ENCODE results near the gene BAHD1. TPM values are rescaled to one million over a fixed set of nuclear protein-coding genes. Genes with fewer than 3 reads are reported as not detected.

The BAHD1 gene
- total RNA-seq, 3 donors from 2014 or later = 9.9 to 14.6 (median 11.8) TPM

DNA sequence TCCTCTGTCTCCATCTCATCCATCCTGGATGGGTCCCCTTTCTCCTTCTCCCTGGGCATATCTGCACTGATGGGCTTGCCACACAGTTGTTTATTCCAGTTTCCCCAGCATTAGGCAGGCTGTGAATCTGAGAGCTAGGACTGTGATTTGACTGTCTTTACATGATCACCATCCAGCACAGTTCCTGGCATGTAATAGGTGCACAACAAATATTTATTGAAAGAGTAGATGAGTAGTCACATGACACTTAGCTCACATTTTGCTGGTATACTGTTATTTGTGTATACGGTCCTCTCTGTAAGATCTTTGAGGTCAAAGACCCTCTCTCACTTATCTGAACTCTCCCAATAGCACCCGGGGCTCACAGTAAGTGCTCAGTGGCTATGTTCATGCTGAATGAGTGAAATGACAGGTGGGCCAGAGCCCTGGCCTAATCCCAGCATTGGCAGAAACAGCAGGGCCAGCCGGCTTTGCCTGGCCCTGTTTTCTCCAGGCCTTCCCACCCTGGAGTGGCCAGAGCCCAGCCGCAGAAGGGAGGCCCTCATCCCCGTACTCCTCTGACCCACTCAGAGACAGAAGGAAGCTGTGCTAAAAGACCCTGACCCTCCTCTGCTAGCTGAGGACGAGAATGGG lies 16.2 kb upstream of the BAHD1 start:
- H3K27ac ChIP-seq = no peak overlapping the region
- no peak overlapping the region for H3K4me3 ChIP-seq
- H3K4me1 ChIP-seq = peaks cover 0 to 7% of the 10 kb centered on the region in 2 donors
- H3K36me3 ChIP-seq = no peaks in the 10 kb centered on the region
- no peak for DNase-seq (ENCODE audit: low spot score in 2 of 2)
- no peaks in the 10 kb centered on the region for H3K27me3 ChIP-seq
- TF ChIP-seq POLR2A (IDR thresholded peaks at IDR 0.05) (no peak), POLR2AphosphoS5 (IDR thresholded peaks at IDR 0.05) (no peak), CTCF (IDR thresholded peaks at IDR 0.05) (no peak)
- no peaks in the 10 kb centered on the region for H3K9me3 ChIP-seq
- intact Hi-C loops (cut with DNase I; ENCODE audit: low total_unique reads) = loop anchor here (5.0 to 10.0 kb wide), 2 partner anchors 60 to 833 kb away; no protein-coding TSS in a partner anchor

GRCh38 chr15:40425681-40426080 lies 15.1 kb upstream of the BAHD1 start:
- Histone ChIP-seq H3K4me1 (peaks cover 0 to 7% of the 10 kb centered on the region in 2 donors), H3K4me3 (no peak overlapping the region), H3K36me3 (no peaks in the 10 kb centered on the region), H3K27me3 (no peaks in the 10 kb centered on the region), H3K27ac (no peak overlapping the region), H3K9me3 (no peaks in the 10 kb centered on the region)
- TF ChIP-seq POLR2AphosphoS5 (IDR thresholded peaks at IDR 0.05) = no peak
- TF ChIP-seq POLR2A (IDR thresholded peaks at IDR 0.05) = no peak
- no peak for TF ChIP-seq CTCF (IDR thresholded peaks at IDR 0.05)
- no peak for DNase-seq (ENCODE audit: low spot score in 2 of 2)
- intact Hi-C loops (cut with DNase I; ENCODE audit: low total_unique reads) = loop anchor here (5.0 to 10.0 kb wide), 2 partner anchors 61 to 832 kb away; no protein-coding TSS in a partner anchor

GRCh38 chr15:40427188-40427587 lies 13.6 kb upstream of the BAHD1 start:
- intact Hi-C loops (cut with DNase I; ENCODE audit: low total_unique reads) = loop anchor here (5.0 to 10.0 kb wide), 2 partner anchors 62 to 830 kb away; no protein-coding TSS in a partner anchor
- no peaks in the 10 kb centered on the region for H3K4me1 ChIP-seq
- no peaks in the 10 kb centered on the region for H3K27me3 ChIP-seq
- DNase-seq (ENCODE audit: low spot score in 2 of 2) = no peak
- no peak for TF ChIP-seq CTCF (IDR thresholded peaks at IDR 0.05)
- no peak for TF ChIP-seq POLR2AphosphoS5 (IDR thresholded peaks at IDR 0.05)
- no peak for TF ChIP-seq POLR2A (IDR thresholded peaks at IDR 0.05)
- no peaks in the 10 kb centered on the region for H3K9me3 ChIP-seq
- no peak overlapping the region for H3K27ac ChIP-seq
- H3K36me3 ChIP-seq = no peaks in the 10 kb centered on the region
- H3K4me3 ChIP-seq = no peak overlapping the region

DNA sequence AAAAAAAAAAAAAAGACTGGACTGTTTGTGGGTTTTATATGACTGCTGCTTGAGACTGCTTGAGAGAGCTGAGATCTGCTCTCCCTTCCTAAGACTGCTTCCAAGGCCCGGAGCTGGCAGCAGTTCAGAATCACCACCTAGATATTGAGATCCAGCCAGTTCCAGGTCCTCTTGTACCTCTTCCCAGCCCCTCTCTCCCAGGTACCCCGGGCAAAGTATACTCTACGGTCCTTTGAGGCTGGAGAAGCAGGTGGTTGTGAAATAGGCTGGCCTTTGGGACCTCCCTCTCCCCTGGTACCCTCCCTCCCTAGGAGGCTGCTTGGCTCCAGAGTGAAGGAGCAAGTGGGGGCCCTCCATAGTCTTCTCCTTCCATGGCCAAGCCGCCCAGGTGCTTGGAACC lies 12.6 kb upstream of the BAHD1 start:
- no peaks in the 10 kb centered on the region for H3K9me3 ChIP-seq
- H3K36me3 ChIP-seq = no peaks in the 10 kb centered on the region
- no peak for DNase-seq (ENCODE audit: low spot score in 2 of 2)
- no peaks in the 10 kb centered on the region for H3K4me1 ChIP-seq
- H3K27ac ChIP-seq = no peak overlapping the region
- H3K27me3 ChIP-seq = no peaks in the 10 kb centered on the region
- TF ChIP-seq CTCF (IDR thresholded peaks at IDR 0.05) (no peak), POLR2AphosphoS5 (IDR thresholded peaks at IDR 0.05) (no peak), POLR2A (IDR thresholded peaks at IDR 0.05) (no peak)
- intact Hi-C loops (cut with DNase I; ENCODE audit: low total_unique reads) = loop anchor here (5.0 to 10.0 kb wide), 2 partner anchors 63 to 829 kb away; no protein-coding TSS in a partner anchor
- H3K4me3 ChIP-seq = no peak overlapping the region

- no peak overlapping the region for H3K4me3 ChIP-seq
- intact Hi-C loops (cut with DNase I; ENCODE audit: low total_unique reads) = loop anchor here (5.0 to 10.0 kb wide), 2 partner anchors 64 to 828 kb away; no protein-coding TSS in a partner anchor
- no peaks in the 10 kb centered on the region for H3K36me3 ChIP-seq
- H3K27ac ChIP-seq = no peak overlapping the region
- H3K4me1 ChIP-seq = no peaks in the 10 kb centered on the region
- no peaks in the 10 kb centered on the region for H3K27me3 ChIP-seq
- no peak for DNase-seq (ENCODE audit: low spot score in 2 of 2)
- TF ChIP-seq POLR2A (IDR thresholded peaks at IDR 0.05) = no peak
- TF ChIP-seq POLR2AphosphoS5 (IDR thresholded peaks at IDR 0.05) = no peak
- TF ChIP-seq CTCF (IDR thresholded peaks at IDR 0.05) = no peak
- no peaks in the 10 kb centered on the region for H3K9me3 ChIP-seq
Measured at GRCh38 chr15:40429068-40429710, 11.6 kb upstream of the BAHD1 start.
